Glutamatergic neuron (in vitro differentiated cells): ENCODE measurements around the gene ARL8B. TPM values are rescaled to one million over a fixed set of nuclear protein-coding genes. Genes with fewer than 3 reads are reported as not detected.

Experiments used
- DNase-seq: peaks from one replicate; pipeline ENCODE4 v3.0.0; 2022
- H3K27ac Mint-ChIP-seq: one replicate; pipeline ENCODE4 v1.8.0; 2020; ENCODE audit warnings: mild to moderate bottlenecking, mixed read lengths, inconsistent platforms; ENCODE audit not compliant: unreplicated experiment
- H3K27me3 Mint-ChIP-seq: one replicate; pipeline ENCODE4 v1.8.0; 2020; ENCODE audit warnings: mild to moderate bottlenecking, moderate library complexity, mixed read lengths, inconsistent platforms; ENCODE audit not compliant: unreplicated experiment
- H3K36me3 Mint-ChIP-seq: one replicate; pipeline ENCODE4 v1.8.0; 2020; ENCODE audit warnings: mild to moderate bottlenecking, mixed read lengths, inconsistent platforms; ENCODE audit not compliant: unreplicated experiment
- H3K4me1 Mint-ChIP-seq: one replicate; pipeline ENCODE4 v1.8.0; 2020; ENCODE audit warnings: mild to moderate bottlenecking, low read depth, mixed read lengths, inconsistent platforms; ENCODE audit not compliant: unreplicated experiment
- H3K4me3 Mint-ChIP-seq: one replicate; pipeline ENCODE4 v1.8.0; 2020; ENCODE audit warnings: mild to moderate bottlenecking, mixed read lengths, inconsistent platforms; ENCODE audit not compliant: unreplicated experiment
- H3K9me3 Mint-ChIP-seq: one replicate; pipeline ENCODE4 v1.8.0; 2020; ENCODE audit warnings: mild to moderate bottlenecking, moderate library complexity, mixed read lengths, inconsistent platforms; ENCODE audit not compliant: unreplicated experiment
- CTCF ChIP-seq: fragments of 200-600 bp; sonication (generic); IDR thresholded peaks from one replicate; pipeline ENCODE4 v1.5.0; 2021; ENCODE audit not compliant: partially characterized antibody, unreplicated experiment
- total RNA-seq: library from RNA; stranded (reverse); fragmentation: NEBNext Ultra II Directional; extraction: Animal tissue kit (Norgen Biotek cat#: 25700); gene quantifications from one replicate; pipeline ENCODE4 v1.2.1, GENCODE V29; 2021; ENCODE audit not compliant: unreplicated experiment

The ARL8B gene
- total RNA-seq, 1 donor from 2014 or later = 33.9 TPM

- H3K9me3 Mint-ChIP-seq = no peaks in the 10 kb centered on the region
- no peaks in the 10 kb centered on the region for H3K27me3 Mint-ChIP-seq
- peaks cover 5% of the 10 kb centered on the region for H3K4me1 Mint-ChIP-seq
- no peak for DNase-seq
- H3K36me3 Mint-ChIP-seq = no peaks in the 10 kb centered on the region
- no peak overlapping the region for H3K27ac Mint-ChIP-seq
- H3K4me3 Mint-ChIP-seq = no peak overlapping the region
- TF ChIP-seq CTCF = no peak
These were observed 83.3 kb downstream of the ARL8B start for GRCh38 chr3:5205165-5205941.

GRCh38 chr3:5210926-5211325 is 88.8 kb downstream of the ARL8B start:
- Mint-ChIP-seq H3K9me3 (peaks cover 2% of the 10 kb centered on the region), H3K36me3 (peaks cover 6% of the 10 kb centered on the region), H3K27ac (no peak overlapping the region)

GRCh38 chr3:5212628-5213573 is 90.8 kb downstream of the ARL8B start:
- peaks cover 5% of the 10 kb centered on the region for H3K4me1 Mint-ChIP-seq
- H3K27ac Mint-ChIP-seq = no peak overlapping the region
- no peaks in the 10 kb centered on the region for H3K27me3 Mint-ChIP-seq
- peaks cover 2% of the 10 kb centered on the region for H3K9me3 Mint-ChIP-seq
- no peak overlapping the region for H3K4me3 Mint-ChIP-seq
- DNase-seq = no peak
- peaks cover 6% of the 10 kb centered on the region for H3K36me3 Mint-ChIP-seq
- TF ChIP-seq CTCF = no peak

More at GRCh38 chr3:5210926-5211325, 88.8 kb downstream of the ARL8B start:
- Mint-ChIP-seq H3K4me1 (peaks cover 5% of the 10 kb centered on the region), H3K27me3 (no peaks in the 10 kb centered on the region), H3K4me3 (no peak overlapping the region)
- TF ChIP-seq CTCF = no peak
- no peak for DNase-seq

- Mint-ChIP-seq H3K4me1 (peaks cover 5% of the 10 kb centered on the region), H3K9me3 (peaks cover 2% of the 10 kb centered on the region), H3K4me3 (no peak overlapping the region), H3K27me3 (no peaks in the 10 kb centered on the region), H3K27ac (no peak overlapping the region), H3K36me3 (peaks cover 6% of the 10 kb centered on the region)
- no peak for DNase-seq
- no peak for TF ChIP-seq CTCF
These were observed 91.5 kb downstream of the ARL8B start for GRCh38 chr3:5213574-5213966.
